ENCODE data around the gene FAM181A.

FAM181A gene

DNA sequence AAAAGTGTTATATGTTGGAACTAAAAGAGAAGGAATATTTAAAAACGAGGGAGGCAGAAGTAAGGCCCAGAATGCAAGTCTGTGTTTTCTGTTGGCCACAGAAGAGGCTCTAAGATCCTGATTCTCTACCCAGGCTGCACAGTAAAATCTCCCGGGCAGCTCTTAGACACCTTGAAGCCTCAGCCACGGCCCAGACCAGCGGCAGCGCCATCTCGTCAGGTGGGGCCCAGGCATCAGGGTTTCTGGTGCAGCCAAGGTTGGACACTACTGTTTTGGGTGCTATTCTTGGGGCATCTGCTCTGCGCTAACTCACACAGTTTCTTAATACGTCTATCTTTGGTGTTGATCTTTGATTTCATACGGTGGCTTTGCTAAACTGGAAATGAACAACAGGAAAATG lies 16.8 kb downstream of the FAM181A start:
- no peak overlapping the region for H3K27ac ChIP-seq
- H3K9me3 ChIP-seq = no peaks in the 10 kb centered on the region
- H3K36me3 ChIP-seq = no peaks in the 10 kb centered on the region
- TF ChIP-seq, protein P1, sequence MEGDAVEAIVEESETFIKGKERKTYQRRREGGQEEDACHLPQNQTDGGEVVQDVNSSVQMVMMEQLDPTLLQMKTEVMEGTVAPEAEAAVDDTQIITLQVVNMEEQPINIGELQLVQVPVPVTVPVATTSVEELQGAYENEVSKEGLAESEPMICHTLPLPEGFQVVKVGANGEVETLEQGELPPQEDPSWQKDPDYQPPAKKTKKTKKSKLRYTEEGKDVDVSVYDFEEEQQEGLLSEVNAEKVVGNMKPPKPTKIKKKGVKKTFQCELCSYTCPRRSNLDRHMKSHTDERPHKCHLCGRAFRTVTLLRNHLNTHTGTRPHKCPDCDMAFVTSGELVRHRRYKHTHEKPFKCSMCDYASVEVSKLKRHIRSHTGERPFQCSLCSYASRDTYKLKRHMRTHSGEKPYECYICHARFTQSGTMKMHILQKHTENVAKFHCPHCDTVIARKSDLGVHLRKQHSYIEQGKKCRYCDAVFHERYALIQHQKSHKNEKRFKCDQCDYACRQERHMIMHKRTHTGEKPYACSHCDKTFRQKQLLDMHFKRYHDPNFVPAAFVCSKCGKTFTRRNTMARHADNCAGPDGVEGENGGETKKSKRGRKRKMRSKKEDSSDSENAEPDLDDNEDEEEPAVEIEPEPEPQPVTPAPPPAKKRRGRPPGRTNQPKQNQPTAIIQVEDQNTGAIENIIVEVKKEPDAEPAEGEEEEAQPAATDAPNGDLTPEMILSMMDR (IDR thresholded peaks at IDR 0.05) = no peak
- H3K4me1 ChIP-seq (ENCODE audit: control insufficient read depth in 1 of 2, insufficient read depth in 1 of 2, low read depth in 1 of 2, low read length in 1 of 2) = peaks cover 0 to 10% of the 10 kb centered on the region in 2 experiments
- H3K27me3 ChIP-seq = peaks cover 11% of the 10 kb centered on the region
- H3K4me3 ChIP-seq (ENCODE audit: low read depth in 1 of 2, low read length in 1 of 2) = no peak overlapping the region

DNA sequence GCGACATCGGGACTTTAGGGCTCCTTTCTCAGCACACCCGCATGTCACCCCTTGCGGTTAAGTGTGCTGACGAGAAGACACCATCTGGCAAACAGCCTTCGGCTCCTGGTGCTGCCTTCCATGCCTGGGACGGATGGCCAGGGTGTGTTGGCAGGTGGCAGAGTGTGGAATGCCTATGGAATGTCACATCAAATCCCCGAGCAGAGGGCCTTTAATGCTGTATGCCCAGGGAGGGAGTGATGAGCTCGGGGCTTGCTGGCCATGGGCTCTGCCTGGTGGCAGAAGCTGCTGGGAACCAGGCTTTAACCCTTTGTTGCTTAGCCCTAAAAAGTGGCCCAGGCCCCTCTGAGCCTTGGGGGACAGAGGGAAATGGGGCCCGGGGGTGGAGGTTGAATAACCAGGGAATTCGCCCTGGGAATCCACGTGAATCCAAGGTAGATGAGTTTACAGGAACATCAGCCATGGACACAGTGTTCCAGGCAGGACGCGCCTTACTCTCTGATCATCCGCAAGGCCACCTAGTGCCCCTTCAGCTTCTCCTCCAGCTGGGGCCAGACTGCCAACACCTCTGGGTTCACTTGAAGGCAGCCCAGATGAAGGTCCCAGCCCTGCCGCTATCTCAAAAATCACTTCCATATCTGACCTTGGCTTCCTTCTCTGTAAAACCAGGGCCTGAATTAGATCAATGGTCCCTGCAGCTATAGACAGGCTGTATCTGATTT lies 17.4 kb downstream of the FAM181A start:
- TF ChIP-seq, protein P1 (IDR thresholded peaks at IDR 0.05) = no peak
- no peaks in the 10 kb centered on the region for H3K36me3 ChIP-seq

DNA sequence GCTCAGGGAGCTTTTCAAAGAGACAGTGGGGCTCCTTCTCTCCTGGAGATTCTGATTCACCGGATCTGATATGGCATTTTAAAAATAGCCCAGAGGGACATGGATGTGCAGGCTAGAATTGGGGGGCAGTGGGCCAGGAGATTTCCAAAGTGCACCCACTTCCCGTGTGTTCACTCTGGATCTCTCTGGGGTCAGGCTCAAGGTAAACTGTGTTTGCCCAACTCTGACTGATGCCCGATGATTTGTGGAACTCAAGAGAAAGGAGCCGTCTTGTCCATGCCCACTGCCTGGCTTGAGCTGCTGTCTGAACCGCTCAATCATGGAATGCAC lies 17.9 kb downstream of the FAM181A start:
- no peaks in the 10 kb centered on the region for H3K4me1 ChIP-seq (ENCODE audit: control insufficient read depth in 1 of 2, insufficient read depth in 1 of 2, low read depth in 1 of 2, low read length in 1 of 2)
- H3K36me3 ChIP-seq = no peaks in the 10 kb centered on the region
- TF ChIP-seq, protein P1 (IDR thresholded peaks at IDR 0.05) = no peak
- H3K9me3 ChIP-seq = no peaks in the 10 kb centered on the region
- peaks cover under 1% of the 10 kb centered on the region for H3K27me3 ChIP-seq
- H3K27ac ChIP-seq = no peak overlapping the region
- H3K4me3 ChIP-seq (ENCODE audit: low read depth in 1 of 2, low read length in 1 of 2) = no peak overlapping the region

More for the DNA sequence above, 17.4 kb downstream of the FAM181A start:
- Histone ChIP-seq H3K27ac (no peak overlapping the region), H3K4me3 (ENCODE audit: low read depth in 1 of 2, low read length in 1 of 2) (no peak overlapping the region), H3K27me3 (peaks cover 6% of the 10 kb centered on the region), H3K4me1 (ENCODE audit: control insufficient read depth in 1 of 2, insufficient read depth in 1 of 2, low read depth in 1 of 2, low read length in 1 of 2) (peaks cover 0 to 4% of the 10 kb centered on the region in 2 experiments), H3K9me3 (no peaks in the 10 kb centered on the region)

DNA sequence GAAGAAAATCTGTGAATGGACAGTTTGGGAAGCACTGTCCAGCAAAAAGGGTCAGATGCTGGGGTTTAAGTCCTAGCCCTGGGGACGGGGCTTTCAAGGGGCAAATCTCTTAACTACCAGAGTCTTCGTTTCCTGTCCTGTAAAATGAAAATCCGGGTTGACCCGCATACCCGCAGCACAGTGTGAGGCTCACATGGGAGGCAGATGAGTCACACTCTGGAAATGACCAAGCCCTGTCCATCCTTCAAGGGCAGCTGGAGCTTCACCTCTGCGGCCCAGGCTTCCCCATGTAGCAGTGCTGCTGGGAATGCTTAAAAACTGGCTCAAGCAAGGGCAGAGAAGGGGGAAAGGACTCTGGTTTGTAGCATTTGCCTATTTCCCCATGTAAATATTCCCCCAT lies 19.0 kb downstream of the FAM181A start:
- Histone ChIP-seq H3K27me3 (no peaks in the 10 kb centered on the region), H3K9me3 (no peaks in the 10 kb centered on the region), H3K36me3 (no peaks in the 10 kb centered on the region), H3K27ac (no peak overlapping the region), H3K4me3 (ENCODE audit: low read depth in 1 of 2, low read length in 1 of 2) (no peak overlapping the region), H3K4me1 (ENCODE audit: control insufficient read depth in 1 of 2, insufficient read depth in 1 of 2, low read depth in 1 of 2, low read length in 1 of 2) (no peaks in the 10 kb centered on the region)
- TF ChIP-seq, protein P1 (IDR thresholded peaks at IDR 0.05) = no peak

DNA sequence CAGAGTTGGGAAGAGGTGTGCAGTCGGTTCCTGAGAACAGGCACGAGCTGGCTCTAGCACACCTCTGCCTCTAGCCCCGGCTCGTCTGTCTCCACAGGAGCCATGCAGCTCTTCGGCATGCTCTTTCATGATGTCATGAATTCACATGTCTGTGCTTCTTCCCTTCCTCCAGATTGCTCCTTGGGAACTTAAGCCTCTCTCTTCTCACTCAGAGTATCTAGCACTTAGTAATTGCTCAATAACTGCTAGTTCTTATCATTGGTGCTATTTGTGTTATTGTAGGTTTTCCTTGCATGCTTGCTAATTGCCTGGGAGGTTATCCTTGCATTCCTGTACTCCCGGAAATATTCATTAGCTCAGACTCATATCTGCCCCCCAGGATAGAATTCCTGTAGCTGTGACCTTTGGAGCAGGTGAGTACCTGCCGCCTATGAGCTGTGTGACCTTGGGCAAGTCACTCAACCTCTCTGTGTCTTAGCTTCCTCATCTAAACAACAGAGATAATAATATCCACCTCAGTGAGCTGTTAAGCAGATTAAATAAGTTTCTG lies 19.5 kb downstream of the FAM181A start:
- Histone ChIP-seq H3K4me3 (ENCODE audit: low read depth in 1 of 2, low read length in 1 of 2) (no peak overlapping the region), H3K9me3 (no peaks in the 10 kb centered on the region), H3K4me1 (ENCODE audit: control insufficient read depth in 1 of 2, insufficient read depth in 1 of 2, low read depth in 1 of 2, low read length in 1 of 2) (no peaks in the 10 kb centered on the region), H3K27ac (no peak overlapping the region), H3K27me3 (no peaks in the 10 kb centered on the region), H3K36me3 (no peaks in the 10 kb centered on the region)
- TF ChIP-seq, protein P1 (IDR thresholded peaks at IDR 0.05) = no peak

Measured in neutrophil (primary cell).